Prostate gland (tissue), 2 donors: ENCODE measurements around the gene GM2A. TPM values are rescaled to one million over a fixed set of nuclear protein-coding genes. Genes with fewer than 3 reads are reported as not detected.

ENCODE experiments used
- DNase-seq: peaks from one replicate; pipeline ENCODE4 v3.0.0-alpha.2; 2019; ENCODE audit warnings: low spot score
- H3K27ac ChIP-seq, 2 donors: fragments of 200-600 bp; sonication (generic); 2 replicates each; pipeline ENCODE4 v1.5.1; 2017 to 2019
- H3K27me3 ChIP-seq: fragments of 200-600 bp; sonication (generic); replicated peaks from 2 replicates; pipeline ENCODE4 v1.5.1; 2019; ENCODE audit not compliant: insufficient read depth
- H3K36me3 ChIP-seq, 2 donors: fragments of 200-600 bp; sonication (generic); 1 replicate in 1 of 2; 2 replicates in 1 of 2; pipeline versions ENCODE4 v1.5.1 to v1.8.1; 2017 to 2019
- H3K4me1 ChIP-seq: fragments of 200-600 bp; sonication (generic); replicated peaks from 2 replicates; pipeline ENCODE4 v1.5.1; 2019
- H3K4me3 ChIP-seq, 2 donors: fragments of 200-600 bp; sonication (generic); 2 replicates each; pipeline ENCODE4 v1.5.1; 2017 to 2019
- H3K9me3 ChIP-seq: fragments of 200-600 bp; sonication (generic); 2 replicates; pipeline ENCODE4 v1.5.1; 2017
- POLR2A ChIP-seq: fragments of 450-650 bp; IDR thresholded peaks from one replicate; pipeline ENCODE4 v1.6.1; 2016; ENCODE audit warnings: antibody characterized with exemption, mild to moderate bottlenecking
- POLR2AphosphoS5 ChIP-seq: sonication (generic); formaldehyde crosslinking; IDR thresholded peaks from one replicate; pipeline ENCODE4 v1.6.1; 2017; ENCODE audit warnings: antibody characterized with exemption
- WGBS: methylation state at CpG from one replicate; pipeline ENCODE4 v1.1.5; 2018; 5-methylcytosine and 5-hydroxymethylcytosine counted together
- intact Hi-C: fragments of 100-400 bp; cut with DNase I; formaldehyde crosslinking; loops from one replicate; pipeline ENCODE4 v1.14.2; 2022
- total RNA-seq, 2 donors: library from RNA; depleted of rRNA; stranded (reverse); fragments of >200 nt; gene quantifications; one replicate each; pipeline ENCODE4 v1.1.0, GENCODE V29; 2016
- TF ChIP-seq, protein P1 (sequence below), 4 experiments: fragments of 200-600 bp in 2 of 4; fragments of 450-650 bp in 2 of 4; sonication (generic) in 2 of 4; IDR thresholded peaks; 1 replicate in 3 of 4; 2 replicates in 1 of 4; pipeline ENCODE4 v1.5.1; 2016 to 2019; ENCODE audit warnings: antibody characterized with exemption in 4 of 4, mild to moderate bottlenecking in 2 of 4, moderate library complexity in 2 of 4

GM2A gene
- total RNA-seq, 2 donors from 2014 or later: 48.9 to 60.0 TPM

DNA sequence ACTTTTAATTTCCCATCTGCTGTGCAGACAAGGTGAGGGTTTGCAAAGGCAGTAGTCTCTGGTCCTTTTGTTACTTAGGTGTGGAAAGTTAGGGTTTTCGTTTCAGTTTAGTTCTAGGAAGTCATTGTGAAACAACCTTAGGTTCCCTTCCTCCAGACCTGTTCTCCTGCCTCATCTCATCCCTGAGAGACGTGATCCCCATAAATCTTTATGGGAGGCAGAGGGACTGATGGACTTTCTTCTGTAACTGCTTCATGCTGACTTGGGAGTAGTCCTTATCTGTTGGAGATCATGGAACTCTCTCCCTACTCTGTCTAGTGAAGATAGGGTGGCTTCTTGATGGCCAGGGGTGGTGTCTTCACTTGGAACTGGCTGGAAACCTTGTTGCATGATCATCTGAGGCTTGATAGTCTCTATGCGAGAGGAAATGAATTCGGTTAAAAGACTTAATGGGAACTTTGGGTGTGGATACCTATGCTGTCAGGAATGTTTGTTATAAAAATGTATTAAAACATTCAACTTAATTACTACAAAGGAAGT lies 7.2 kb upstream of the GM2A start:
- intact Hi-C loops: no loop called here
- Histone ChIP-seq H3K9me3 (no peaks in the 10 kb centered on the region), H3K4me1 (no peaks in the 10 kb centered on the region), H3K27ac (no peak overlapping the region), H3K4me3 (no peak overlapping the region), H3K27me3 (no peaks in the 10 kb centered on the region), H3K36me3 (no peaks in the 10 kb centered on the region)
- TF ChIP-seq POLR2AphosphoS5 (no peak), POLR2A (no peak)
- TF ChIP-seq, protein P1, sequence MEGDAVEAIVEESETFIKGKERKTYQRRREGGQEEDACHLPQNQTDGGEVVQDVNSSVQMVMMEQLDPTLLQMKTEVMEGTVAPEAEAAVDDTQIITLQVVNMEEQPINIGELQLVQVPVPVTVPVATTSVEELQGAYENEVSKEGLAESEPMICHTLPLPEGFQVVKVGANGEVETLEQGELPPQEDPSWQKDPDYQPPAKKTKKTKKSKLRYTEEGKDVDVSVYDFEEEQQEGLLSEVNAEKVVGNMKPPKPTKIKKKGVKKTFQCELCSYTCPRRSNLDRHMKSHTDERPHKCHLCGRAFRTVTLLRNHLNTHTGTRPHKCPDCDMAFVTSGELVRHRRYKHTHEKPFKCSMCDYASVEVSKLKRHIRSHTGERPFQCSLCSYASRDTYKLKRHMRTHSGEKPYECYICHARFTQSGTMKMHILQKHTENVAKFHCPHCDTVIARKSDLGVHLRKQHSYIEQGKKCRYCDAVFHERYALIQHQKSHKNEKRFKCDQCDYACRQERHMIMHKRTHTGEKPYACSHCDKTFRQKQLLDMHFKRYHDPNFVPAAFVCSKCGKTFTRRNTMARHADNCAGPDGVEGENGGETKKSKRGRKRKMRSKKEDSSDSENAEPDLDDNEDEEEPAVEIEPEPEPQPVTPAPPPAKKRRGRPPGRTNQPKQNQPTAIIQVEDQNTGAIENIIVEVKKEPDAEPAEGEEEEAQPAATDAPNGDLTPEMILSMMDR (IDR thresholded peaks at IDR 0.05): no peak
- no peak for DNase-seq
- WGBS: 75% methylated on average over 4 of the region's 4 CpGs

DNA sequence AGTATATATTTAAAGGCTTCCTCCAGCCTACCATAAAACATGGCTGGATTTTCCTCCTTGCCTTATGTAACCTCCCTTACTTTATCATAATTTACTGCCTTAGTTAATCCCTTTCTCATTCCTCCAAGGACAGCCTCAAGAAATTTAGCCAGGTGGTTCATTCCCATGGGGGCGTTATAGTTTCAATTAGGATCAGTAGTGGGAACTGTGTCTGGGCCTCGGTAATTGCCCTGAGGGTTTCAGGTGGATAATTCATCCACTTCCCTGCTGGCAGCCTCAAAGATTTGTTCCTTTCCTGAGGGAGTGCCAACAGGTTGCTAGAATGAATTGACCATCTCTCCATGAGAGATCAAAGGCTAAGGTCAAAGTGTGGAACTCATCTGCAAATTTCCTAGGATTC lies 4.3 kb upstream of the GM2A start:
- no peaks in the 10 kb centered on the region for H3K9me3 ChIP-seq
- intact Hi-C loops: no loop called here
- TF ChIP-seq POLR2AphosphoS5 (no peak), POLR2A (no peak)
- TF ChIP-seq, protein P1 (IDR thresholded peaks at IDR 0.05): no peak
- WGBS: 66% methylated on average over 2 of the region's 2 CpGs
- no peak overlapping the region for H3K27ac ChIP-seq
- no peak overlapping the region for H3K4me3 ChIP-seq
- no peaks in the 10 kb centered on the region for H3K4me1 ChIP-seq
- H3K36me3 ChIP-seq: no peaks in the 10 kb centered on the region
- no peak for DNase-seq
- no peaks in the 10 kb centered on the region for H3K27me3 ChIP-seq

DNA sequence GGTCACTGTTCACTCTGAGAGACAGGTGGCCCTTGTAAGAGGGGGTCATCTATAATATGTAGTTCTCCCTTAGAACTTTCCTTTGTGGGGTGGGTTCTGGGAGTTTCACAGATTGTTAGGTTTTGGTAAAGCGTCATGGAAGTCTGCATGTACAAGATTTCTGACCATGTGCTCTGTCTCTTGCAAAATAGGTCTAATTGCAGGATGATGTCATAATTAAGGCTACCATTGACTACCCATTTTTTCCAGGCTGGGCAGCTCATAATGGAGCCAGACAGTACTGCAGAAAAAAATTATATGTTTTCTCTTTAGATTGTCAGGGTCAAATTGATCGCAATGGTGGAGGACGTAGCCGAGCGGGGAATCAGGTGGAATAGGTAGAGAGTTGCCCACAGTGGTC lies 3.7 kb upstream of the GM2A start:
- intact Hi-C loops: no loop called here
- Histone ChIP-seq H3K36me3 (no peaks in the 10 kb centered on the region), H3K27ac (no peak overlapping the region), H3K27me3 (no peaks in the 10 kb centered on the region), H3K9me3 (no peaks in the 10 kb centered on the region), H3K4me3 (no peak overlapping the region), H3K4me1 (no peaks in the 10 kb centered on the region)
- DNase-seq: no peak
- TF ChIP-seq, protein P1 (IDR thresholded peaks at IDR 0.05): no peak
- TF ChIP-seq POLR2A (no peak), POLR2AphosphoS5 (no peak)
- WGBS: 88% methylated on average over 5 of the region's 5 CpGs

DNA sequence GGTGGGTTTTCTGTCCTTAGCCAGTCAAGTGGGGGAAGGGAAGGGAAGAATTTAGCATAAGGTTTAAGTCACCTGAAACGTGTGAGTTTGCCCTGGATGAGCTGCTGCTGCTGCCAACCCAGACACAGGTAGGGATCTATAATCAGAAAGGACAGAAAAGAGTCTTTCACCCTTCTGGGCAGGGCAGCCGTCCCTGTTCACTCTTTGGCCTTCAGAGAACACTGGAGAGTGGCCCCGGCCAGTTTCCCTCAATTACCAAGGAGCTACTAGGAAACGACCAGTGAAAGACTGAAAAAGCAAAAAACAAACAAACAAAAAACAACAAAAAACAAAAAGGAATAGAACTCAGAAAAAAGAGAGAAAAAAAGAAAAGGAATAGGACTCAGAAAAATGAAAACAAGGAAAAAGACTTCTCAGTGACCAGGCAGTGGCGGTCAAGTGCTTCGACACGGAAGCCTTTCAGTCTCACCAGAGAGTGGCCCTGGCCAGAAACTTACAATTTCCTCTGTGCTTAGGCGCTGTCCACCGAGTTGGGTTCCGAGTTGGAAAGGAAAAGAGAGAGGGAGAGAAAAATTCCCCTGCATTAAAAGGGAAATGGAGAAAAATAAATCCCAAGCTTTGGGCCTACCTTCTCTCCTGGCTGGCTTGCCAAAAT lies 2.5 kb upstream of the GM2A start:
- Histone ChIP-seq H3K27me3 (no peaks in the 10 kb centered on the region), H3K4me3 (no peak overlapping the region), H3K4me1 (no peaks in the 10 kb centered on the region), H3K9me3 (no peaks in the 10 kb centered on the region), H3K27ac (no peak overlapping the region), H3K36me3 (no peaks in the 10 kb centered on the region)
- 86% methylated on average over 10 of the region's 10 CpGs for WGBS
- intact Hi-C loops: loop anchor here (10.0 kb wide), 1 partner anchor 424 kb away; no protein-coding TSS in a partner anchor
- TF ChIP-seq POLR2AphosphoS5 (no peak), POLR2A (no peak)
- TF ChIP-seq, protein P1 (IDR thresholded peaks at IDR 0.05): no peak
- DNase-seq: no peak

DNA sequence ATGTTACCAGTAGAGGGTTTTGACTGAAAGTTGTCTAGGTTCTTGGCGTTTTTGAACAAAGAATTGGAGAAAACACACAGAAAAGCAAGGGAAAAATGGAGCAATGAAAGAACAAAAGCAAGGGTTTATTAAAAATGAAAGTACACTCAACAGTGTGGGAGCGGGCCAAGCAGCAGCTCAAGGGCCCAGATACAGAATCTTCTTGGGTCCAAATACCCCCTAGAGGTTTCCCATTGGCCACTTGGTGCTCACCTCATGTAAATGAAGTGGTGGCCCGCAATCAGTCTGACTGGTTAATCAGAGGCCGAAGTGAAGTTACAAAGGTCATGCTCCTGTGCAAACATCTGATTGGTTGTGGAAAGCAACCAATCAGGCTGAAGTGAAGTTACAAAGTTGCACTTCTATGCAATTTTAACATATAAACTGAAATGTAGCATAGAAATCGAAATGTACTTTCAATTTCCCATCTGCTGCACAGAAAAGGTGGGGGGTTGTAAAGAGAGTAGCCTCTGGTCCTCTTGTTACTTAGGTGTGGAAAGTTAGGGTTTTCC lies 1.9 kb upstream of the GM2A start:
- TF ChIP-seq, protein P1 (IDR thresholded peaks at IDR 0.05): no peak
- no peak overlapping the region for H3K4me3 ChIP-seq
- no peaks in the 10 kb centered on the region for H3K27me3 ChIP-seq
- WGBS: 84% methylated on average over 5 of the region's 5 CpGs
- no peaks in the 10 kb centered on the region for H3K4me1 ChIP-seq
- H3K27ac ChIP-seq: no peak overlapping the region
- no peak for DNase-seq
- H3K9me3 ChIP-seq: no peaks in the 10 kb centered on the region
- intact Hi-C loops: loop anchor here (10.0 kb wide), 1 partner anchor 424 kb away; no protein-coding TSS in a partner anchor
- H3K36me3 ChIP-seq: no peaks in the 10 kb centered on the region
